HG03097 (cell line): Measurements from ENCODE around the gene FLT1.

Experiments used
- ATAC-seq: cut with Tn5 transposase; IDR thresholded peaks from one replicate; pipeline ENCODE4 v1.9.1; 2021; ENCODE audit not compliant: unreplicated experiment, low FRiP score

FLT1 gene

GRCh38 chr13:28467034-28467433 is 27.9 kb downstream of the FLT1 start:
- no peak for ATAC-seq

DNA sequence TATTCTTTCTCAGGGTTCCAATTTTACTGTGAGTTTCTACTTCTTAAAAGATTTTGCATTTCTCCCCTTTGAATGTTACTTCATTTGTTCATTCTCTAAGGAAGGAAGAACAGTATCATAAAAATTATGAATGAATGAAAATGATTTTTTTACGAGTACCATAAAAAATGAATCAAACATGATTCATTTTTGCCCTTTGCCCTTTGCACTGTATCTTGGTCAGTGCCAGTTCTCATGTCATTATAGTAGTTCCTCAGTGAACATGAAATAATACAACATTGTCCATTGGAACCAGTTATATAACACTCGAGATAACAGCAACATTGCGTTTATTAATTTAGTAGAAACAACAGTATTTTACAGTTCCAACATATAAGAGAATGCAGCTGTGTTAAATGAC is 28.8 kb downstream of the FLT1 start:
- no peak for ATAC-seq

DNA sequence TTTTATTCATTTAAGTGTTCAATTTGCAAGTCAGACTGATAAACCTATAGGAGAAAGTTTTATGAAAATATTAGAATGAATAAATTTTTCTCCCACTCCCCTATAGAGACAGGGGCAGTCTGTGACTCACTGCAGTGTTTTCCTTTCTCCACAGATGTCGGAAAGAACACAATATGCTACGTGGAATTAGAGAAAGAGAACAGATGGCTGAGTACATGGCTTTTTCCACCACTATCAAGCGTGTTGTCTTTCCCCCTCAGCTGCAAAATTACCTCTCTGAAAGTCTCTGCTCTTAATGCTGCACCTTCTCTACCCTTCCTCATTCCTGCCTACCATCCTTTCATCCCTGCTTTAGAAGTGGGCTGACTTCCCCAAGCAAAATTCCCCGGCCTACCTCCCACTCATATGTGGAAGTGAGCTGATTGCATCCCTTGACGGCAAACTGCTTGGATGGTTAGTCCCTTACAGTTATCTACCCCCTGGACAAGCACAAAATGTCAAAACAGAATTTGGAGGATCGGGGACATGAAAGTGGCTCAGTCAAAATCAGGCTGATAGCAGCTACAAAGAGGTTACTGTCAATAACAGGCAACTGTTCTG is 30.0 kb downstream of the FLT1 start:
- ATAC-seq: no peak

DNA sequence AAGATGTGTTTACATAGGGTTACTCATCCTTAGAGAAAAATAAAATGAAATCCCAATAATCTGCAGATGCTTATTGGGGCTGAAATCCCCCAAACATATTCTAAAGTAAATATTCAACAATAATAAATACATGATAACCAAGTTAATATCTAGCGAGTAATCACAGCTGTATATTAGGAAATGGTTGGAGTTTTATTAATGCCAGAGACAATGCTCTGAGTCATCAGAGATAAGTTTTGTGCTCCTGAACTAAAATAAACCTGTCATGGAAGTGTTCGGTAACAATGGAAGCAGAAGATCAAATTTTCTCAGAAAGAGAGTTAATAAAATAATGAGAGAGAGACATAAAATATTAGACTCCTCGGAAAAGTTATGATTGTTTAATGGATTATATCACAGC is 31.4 kb downstream of the FLT1 start:
- no peak for ATAC-seq

DNA sequence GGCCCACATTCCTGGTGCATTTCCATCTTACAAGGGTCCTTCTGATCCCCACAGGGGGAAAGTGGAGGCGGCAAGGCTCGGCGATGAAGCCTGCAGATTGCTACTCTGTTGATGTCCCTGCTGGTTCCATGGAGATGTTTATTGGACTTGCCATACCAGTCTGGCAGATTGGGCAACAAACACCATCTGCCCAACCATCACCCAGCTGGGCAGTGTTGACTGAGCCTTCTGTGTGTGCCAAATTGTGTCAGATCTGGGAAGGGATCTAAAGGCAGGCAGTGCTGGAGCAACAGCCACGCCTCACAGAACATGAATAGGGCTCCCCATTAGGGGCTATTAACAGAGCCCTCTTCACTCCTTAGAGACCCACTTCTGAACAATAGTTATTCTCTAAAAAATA is 35.0 kb downstream of the FLT1 start:
- ATAC-seq: no peak

DNA sequence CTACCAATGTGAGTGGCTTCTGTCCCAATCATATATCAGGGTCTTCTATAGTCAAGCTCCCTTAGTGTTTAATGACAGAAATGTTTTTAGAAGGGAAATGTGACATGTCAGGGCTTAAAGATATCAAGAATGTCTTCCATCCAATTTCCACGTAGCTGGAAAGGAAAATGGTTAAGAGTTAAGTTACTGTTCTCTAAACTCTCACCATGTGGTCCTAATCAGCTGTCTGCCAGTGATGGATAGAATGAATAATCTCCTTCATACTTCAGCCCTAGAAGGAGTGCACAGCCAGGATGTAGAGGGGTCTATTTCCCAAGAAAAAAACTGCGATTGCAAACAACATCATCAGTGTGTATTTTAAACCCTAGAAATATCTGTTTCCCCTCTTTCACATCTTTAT is 36.3 kb downstream of the FLT1 start:
- ATAC-seq: no peak

- ATAC-seq: no peak
These were observed 36.9 kb downstream of the FLT1 start for GRCh38 chr13:28458051-28458450.

GRCh38 chr13:28457521-28457920 is 37.4 kb downstream of the FLT1 start:
- no peak for ATAC-seq

DNA sequence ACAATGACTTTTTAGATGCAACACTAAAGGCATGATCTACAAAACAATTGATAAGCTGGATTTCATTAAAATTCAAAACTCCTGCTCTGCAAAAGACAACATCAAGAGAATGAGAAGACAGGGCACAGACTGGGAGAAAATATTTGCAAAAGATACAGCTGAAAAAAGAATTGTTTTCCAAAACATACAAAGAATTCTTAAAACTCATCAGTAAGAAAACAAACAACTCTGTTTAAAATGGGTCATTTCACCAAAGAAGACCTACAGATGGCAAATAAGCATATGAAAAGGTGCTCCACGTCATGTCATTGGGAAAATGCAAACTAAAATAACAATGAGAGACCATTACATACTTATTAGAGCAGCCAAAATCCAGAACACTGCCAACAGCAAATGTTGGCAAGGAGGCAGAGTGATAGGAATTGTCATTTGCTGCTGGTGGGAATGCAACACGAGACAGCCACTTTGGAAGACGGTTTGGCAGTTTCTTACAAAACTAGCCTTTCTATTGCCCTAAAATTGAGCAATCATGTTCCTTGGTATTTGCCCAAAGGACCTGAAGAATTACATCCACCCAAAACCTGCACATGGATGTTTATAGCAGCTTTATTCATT is 39.2 kb downstream of the FLT1 start:
- no peak for ATAC-seq

GRCh38 chr13:28452755-28453154 is 42.2 kb downstream of the FLT1 start:
- no peak for ATAC-seq

GRCh38 chr13:28451482-28452217 is 43.3 kb downstream of the FLT1 start:
- no peak for ATAC-seq

GRCh38 chr13:28449826-28450773 is 44.8 kb downstream of the FLT1 start:
- ATAC-seq: no peak

DNA sequence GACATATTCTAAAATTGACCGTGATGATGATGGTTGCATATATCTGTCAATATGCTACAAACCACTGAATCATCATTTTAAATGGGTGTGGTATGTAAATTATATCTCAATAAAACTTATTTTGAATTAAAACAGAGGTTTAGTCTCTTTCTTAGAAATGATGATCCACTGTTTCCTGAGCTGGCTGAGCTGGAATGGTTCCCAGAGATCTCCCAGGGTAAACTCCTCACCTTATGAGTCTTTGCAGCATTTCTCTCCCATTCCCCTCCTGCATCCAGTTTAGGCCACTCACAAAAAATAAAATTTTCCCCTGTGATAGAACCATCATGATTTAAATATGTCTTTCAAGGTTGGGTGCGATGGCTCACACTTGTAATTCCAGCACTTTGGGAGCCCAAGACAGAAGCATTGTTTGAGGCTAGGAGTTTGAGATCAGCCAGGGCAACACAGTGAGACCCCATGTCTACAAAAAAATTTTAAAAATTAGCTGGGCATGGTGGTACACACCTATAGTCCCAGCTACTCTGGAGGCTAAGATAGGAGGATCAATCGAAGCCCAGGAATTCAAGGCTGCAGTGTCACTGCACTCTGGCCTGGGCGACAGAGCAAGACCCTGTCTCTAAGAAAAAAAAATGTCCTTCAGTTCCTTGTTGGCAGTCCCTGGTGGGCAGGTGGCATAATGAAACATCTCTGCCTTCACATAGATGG is 46.1 kb downstream of the FLT1 start:
- ATAC-seq: no peak

DNA sequence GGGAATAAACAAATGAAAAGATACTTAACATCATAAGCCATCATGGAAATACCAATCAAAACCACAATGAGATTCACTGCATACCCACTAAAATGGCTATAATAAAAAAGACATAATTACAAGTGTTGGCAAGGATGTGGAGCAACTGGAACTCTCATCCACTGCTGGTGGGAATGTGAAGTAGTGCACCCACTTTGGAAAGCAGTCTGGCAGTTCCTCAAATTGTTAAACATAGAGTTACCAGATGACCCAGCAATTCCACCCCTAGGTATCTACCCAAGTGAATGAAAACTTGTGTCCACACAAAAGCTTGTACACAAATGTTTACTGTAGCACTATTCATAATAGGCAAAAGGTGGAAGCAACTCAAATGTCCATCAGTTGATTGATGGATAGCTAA is 46.9 kb downstream of the FLT1 start:
- no peak for ATAC-seq

GRCh38 chr13:28447206-28447605 is 47.7 kb downstream of the FLT1 start:
- ATAC-seq: no peak

- no peak for ATAC-seq
These were observed 52.1 kb downstream of the FLT1 start for GRCh38 chr13:28442839-28443238.

DNA sequence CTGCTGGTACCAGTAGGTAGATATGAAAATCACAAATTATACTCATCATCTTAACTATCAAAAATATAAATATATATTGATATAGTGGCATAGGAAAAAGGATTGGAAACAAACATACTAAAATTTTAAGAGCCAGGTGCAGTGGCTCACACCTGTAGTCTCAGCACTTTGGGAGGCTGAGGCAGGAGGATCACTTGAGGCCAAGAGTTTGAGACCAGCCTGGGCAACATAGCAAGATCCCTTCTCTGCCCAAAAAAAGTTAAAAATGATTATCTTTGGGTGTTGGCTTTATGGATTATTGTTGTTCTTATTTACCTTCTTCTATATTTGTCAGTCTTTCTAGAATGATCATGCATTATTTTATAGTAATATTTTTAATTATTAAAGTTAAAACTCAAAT is 53.4 kb downstream of the FLT1 start:
- no peak for ATAC-seq

GRCh38 chr13:28440774-28441504 is 54.0 kb downstream of the FLT1 start:
- no peak for ATAC-seq

DNA sequence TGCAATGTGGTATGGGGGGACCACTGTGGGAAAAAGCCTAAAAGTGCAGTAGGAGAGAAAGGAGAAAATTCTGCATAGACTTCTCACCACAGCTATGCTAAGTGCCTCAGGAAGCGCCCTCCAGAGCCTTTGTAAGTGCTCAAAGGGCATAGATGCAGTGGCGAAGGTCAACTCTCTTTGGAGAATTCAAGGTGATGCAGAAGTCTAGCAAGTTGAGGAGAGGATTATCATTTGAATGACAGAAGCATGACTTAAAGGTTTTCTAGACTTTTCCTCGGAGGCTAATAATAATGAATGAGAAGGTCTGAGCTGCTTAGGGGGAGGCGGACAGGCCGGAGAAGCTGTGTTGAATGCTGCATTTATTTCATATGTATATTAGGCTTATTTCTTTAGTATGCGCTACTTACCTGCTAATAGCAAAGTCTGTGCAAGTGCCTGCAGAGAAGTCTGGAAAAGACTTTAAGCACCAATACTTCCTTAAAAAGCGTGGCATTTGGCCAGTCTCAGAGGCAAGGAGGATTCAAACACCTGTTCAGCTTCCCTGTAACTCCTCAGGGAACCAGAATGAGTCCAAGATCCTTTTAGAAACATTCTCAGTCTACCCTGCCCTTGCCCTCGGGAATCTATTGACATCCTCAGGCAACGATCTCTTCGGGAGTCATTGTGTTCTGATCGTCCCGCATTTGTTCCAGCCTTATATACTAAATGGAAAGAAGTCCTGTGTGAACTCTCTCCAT is 56.2 kb downstream of the FLT1 start:
- no peak for ATAC-seq
